Stimulated activated CD4-positive, alpha-beta T cell treated with anti-CD3 and anti-CD28 coated beads, Interleukin-1b, Interleukin-23, amount 100 ng/mL, for 24 hours (primary cell): ENCODE results near the gene EML4.
"Not testable (repeated sequence)": the region's sequence is repeated elsewhere in the genome, so short reads cannot be mapped to it uniquely, and the experiment has no call there.

ENCODE experiments used
- DNase-seq, 4 experiments: peaks; one replicate each; pipeline ENCODE4 v3.0.0-alpha.2; 2020; ENCODE audit warnings: low read depth in 4 of 4, low spot score in 1 of 4

The EML4 gene

DNA sequence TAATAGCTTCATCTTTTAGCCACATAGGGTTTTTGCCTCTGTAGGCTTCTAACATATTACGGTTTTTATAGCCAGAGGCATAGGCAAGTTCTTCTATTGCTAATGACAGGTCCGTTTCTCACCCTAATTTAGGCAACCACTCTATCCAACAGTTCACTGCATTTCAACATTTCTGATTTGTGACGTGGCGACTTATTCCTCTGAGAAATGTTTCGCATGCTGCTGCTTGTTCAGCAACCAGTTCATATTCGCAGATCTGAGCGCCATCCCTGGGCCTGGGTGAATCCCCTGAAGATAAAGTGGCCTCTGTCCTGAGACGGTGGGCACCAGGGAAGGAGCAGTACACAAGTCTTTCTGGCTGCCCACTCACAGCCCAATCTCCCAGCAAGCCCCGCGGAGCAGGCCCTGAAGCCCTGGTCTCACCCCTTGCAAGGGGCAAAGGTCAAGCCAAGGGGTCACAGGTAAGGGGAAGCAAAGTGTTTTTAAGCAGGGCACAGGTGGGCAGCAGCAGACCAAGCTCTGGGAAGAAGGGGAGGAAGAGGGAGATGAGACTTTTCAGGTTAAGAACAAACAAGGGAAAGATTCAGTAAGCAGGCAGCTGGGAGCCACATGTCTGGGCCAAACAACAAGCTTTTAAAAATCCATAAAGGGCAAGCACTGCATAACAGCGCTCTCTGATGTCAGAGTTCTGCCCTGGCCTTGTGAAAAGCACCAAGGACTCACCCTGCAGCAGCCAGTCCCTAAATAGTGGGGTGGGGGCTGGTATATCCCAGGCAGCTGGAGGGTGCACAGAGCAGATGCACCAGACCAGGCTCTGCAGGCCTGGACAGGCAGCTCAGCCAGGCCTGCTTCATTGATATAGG lies 202.7 kb downstream of the EML4 start:
- no peak for DNase-seq

DNA sequence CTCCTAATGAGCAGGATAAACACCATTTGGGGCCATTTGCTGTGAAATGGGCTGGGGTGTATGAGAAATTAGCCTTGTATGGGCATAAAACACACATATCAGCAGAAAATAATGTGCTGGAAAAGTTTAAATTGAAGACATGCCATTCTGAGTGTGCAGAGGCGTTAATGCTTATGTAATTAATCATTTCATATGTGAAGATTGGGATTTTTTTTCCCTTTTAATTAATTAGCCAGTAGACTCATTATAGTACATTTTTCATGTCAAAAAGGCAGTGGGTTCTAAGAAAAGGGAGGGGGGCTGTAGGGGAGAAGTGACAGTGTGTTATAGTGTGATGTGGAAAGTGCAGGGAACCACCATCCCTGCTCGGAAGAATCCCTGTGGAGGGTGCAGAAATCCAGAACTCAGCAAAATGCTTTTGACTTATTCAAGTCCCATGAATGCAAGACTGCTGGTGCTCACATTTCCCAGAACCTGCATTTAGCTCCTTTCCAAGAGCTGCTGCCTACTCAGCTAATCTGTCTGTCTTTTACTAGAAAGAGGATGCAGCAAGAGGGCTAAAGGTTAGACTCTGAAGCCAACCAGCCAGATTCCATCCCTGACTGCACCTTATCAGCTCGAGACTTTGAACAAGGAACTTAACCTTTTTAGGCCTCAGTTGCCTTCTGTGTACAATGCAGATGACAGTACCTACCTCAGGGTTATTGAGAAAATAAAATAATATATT lies 203.5 kb downstream of the EML4 start:
- no peak for DNase-seq

DNA sequence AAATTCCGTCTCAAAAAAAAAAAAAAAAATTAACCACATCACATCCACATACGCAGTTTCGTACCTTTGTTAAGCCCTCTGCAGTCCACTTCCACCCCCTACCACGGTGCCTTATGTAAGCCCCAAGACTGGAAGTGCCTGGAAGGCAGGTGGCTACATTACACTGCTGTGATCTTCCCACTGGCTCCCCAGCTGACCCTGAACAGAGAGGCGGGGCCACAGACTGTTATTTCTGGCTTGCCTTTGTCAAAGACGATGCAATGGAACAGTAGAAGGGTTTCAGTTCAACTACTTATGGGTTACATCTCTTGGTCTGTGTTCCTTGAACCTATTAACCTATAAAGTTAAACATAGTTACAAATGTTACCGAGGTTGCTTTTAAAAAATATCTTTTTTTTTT lies 207.6 kb downstream of the EML4 start:
- DNase-seq: no peak

DNA sequence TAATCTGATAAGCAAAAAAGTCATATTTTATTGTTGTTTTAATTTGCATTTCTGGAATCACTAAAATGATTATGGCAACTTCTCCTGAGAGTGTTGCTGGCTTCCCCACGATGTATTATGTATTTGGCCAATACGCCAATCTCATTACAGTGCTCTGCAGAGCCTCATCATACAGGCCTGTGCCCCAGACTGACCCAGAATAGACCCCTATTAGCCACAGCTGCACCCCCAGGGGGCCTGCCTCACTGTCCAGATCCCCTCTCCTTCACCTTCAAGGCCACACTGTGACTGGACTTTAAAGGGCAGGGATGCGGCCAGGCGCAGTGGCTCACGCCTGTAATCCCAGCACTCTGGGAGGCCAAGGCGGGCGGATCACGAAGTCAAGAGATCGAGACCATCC lies 209.3 kb downstream of the EML4 start:
- no peak for DNase-seq

DNA sequence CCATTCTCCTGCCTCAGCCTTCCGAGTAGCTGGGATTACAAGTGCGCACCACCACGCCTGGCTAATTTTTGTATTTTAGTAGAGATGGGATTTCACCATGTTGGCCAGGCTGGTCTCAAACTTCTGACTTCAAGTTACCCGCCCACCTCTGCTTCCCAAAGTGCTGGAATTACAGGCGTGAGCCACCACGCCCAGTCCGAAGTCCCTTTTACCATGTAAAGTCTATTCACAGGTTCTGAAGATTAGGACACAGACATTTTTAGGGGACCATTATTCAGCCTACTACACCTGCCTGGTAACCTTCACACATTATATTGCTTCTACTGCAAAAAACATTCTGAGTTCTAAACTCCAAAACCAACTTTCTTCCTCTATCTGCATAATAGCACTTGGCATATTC lies 210.9 kb downstream of the EML4 start:
- not testable (repeated sequence) for DNase-seq

- no peak for DNase-seq
Measured at GRCh38 chr2:42382144-42382543, 213.0 kb downstream of the EML4 start.
